ENCODE measurements around the gene EPAS1. TPM values are rescaled to one million over a fixed set of nuclear protein-coding genes. Genes with fewer than 3 reads are reported as not detected.

Gene EPAS1
- 89.5 TPM for total RNA-seq

DNA sequence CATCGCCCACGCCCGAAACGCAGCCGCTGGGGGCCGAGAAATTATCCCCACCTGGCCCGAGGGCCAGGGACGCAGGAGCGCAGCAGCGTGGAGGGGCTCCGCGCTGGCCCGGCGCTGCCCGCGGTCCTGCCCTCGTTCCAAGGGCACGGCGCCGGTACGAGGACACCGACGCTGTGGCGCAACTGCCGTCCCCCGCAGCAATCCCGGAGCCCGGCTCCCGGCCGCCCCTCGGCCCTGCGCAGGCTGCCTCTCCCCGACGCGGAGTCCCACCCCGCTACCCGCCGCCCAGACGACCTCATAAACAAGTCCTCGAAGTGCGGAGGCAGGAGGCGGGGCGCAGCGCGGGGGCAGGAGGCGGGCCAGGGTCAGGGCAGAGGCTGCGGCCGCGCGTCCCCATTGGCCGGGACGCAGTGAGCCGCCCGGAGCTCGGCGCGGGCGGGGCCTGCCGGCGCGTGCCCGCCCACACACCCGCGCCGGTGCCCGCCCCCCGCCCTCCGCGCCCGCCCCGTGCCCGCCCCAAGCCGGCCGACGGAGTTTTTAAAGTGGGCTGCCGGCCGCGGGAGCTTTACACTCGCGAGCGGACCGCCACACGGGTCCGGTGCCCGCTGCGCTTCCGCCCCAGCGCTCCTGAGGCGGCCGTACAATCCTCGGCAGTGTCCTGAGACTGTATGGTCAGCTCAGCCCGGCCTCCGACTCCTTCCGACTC is at the start of gene EPAS1:
Gene EPAS1 (plus strand): TSS at position 568 of the 706 bp plus-strand sequence. CDS start 505 bp downstream, outside the sequence.
- peak; percentile 91 for ATAC-seq

DNA sequence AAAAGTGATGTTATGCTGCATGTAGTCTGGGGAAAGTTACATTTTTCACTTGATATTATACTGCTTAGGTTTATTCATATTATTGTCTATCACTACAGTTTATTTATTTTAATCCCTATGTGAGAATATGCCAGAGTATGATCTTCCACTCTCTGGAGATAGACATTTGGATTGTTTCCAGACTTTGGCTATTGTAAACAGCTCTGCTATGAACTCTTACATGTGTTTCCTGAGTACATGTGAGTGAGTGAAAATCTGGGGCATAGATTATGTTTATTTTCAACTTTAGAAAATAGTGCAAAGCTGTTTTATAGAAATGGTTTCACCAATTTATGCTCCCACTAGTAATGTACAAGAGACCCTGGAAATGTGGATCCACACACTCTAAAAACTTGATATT is 49.0 kb upstream of the EPAS1 start:
- no peak for ATAC-seq

DNA sequence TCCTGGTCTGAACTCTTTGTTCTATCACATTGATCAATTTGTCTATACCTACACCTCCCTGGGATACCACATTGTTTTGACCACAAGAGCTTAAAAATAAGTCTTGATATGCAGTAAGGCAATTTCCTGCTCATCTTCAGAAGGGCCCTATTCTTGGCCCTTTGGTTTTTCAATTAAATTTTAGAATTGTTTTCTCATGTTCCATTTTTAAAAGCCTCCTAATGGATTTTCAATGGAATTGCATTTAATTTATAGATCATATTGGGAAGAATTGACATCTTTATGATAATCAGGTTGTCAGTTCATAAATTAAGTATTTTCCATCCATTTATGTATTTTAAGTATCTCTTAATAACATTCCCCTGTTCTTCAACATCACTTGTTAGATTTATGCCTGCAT is 47.6 kb upstream of the EPAS1 start:
- no peak for ATAC-seq

DNA sequence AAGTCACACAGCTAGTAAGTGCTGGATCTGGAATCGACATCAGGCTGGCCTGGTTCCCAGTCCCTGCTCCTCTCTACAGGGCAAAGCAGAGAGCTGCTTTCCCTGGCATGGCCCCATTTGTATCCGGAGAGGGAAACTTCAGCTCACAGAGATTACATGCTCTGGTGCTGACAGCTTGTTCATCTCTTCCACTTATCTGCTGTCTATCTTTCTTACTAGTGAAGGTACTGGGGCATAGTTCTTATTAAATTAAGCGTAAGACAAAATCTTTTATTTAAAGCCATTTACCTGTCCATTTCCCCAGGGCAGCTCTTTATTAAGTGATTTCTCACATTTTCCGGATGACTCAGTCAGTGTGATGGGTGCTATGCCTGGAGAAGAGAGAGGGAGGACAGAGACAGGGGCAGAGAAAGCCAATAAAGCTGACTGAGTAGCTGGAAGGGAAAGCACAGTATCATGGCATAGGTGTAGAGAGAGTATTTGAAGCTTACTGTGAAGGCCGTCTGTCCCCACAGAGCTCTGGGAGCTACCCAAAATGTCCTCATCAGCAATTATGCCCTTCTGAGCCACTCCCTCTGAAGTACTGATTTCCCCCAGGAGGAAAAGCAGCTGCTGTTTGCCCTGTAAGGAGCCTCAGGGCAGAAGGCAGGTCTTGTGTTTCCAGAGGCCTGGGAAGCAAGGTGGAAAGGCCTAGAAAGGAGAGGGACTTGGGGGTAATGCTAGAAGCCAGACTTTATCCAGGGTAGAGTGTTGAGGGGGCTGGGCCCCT is 44.1 kb upstream of the EPAS1 start:
- ATAC-seq = peak; percentile 60

DNA sequence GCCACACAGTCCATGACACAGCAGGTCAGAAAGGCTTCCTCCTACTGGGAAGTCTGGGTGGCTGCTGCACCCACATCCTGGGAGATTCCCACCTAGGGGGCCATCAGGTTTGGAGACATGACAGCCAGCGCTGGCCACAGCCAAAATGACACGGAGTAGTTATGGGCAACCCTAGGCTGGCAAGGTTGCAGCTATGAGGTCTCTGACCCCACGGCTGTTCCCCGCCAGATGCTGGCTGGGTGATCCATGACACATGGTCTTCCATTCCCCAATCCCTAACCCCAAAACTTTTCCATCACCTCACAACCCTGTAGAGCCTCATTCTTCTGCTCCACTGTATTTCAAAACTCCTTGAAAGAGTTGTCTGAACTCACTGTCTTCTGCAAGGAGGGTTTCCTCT is 42.7 kb upstream of the EPAS1 start:
- no peak for ATAC-seq

DNA sequence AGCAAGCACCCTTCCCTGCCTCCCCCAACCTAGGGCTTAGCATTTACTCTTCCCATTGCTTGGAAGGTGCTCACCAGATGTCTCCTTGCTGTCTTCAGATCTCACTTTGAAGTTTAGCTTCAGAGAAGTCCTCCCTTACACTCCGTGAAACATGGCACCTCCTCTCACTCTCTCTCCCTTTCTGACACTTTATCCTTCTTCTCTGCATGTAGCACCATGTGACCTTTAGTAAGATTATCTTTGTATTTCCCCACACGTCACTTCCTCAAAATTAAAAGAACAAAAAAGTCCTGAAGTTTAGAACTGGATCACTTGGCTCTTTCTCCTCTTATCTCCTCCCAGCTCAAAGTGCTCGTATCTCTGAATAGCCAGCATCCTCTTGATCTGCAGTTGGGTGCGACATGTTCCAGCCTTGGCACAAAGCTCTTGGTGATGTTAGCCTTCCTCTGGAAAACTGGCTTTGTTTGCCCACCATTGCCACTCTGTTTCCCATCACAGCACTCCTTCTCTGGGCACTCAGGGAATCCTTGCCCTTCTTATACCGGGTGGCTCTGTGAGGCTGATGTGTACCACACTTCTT is 40.6 kb upstream of the EPAS1 start:
- no peak for ATAC-seq

DNA sequence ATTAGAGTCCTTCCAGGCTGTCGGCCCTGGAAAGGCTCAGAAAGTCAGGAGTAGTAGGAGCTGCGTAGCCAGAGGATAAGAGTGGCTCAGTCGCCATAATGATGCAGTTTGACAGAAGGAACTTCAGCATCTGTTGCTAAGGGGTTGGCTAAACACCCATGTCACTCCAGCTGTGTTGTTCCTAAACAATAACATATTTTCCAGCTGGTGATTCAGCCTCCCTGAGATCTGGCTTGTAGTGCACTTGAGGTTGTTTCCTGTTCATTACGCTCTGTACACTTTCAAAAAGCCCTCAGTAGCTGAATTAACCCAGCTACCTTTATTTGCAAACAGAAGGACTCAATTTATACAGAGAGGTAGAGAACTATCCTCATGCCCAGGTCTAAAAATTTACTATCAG is 39.7 kb upstream of the EPAS1 start:
- ATAC-seq = no peak

DNA sequence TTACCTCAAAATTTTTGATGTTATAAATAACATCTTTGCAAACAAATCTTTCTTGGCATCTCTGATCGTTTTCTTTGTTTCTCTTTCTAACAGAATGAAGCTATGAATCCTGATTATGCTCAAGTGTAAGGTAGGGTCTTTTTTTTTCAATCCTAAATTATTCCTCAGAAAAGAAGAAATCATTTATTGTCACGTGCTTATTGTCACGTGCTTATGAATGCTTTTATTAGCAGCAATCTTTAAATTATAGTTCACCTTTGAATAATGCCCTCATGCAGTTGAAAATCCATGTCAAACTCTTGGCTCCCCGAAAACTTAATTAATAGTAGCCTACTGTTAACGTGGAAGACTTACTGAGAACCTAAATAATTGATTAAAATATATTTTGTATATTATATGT is 39.2 kb upstream of the EPAS1 start:
- ATAC-seq = no peak

DNA sequence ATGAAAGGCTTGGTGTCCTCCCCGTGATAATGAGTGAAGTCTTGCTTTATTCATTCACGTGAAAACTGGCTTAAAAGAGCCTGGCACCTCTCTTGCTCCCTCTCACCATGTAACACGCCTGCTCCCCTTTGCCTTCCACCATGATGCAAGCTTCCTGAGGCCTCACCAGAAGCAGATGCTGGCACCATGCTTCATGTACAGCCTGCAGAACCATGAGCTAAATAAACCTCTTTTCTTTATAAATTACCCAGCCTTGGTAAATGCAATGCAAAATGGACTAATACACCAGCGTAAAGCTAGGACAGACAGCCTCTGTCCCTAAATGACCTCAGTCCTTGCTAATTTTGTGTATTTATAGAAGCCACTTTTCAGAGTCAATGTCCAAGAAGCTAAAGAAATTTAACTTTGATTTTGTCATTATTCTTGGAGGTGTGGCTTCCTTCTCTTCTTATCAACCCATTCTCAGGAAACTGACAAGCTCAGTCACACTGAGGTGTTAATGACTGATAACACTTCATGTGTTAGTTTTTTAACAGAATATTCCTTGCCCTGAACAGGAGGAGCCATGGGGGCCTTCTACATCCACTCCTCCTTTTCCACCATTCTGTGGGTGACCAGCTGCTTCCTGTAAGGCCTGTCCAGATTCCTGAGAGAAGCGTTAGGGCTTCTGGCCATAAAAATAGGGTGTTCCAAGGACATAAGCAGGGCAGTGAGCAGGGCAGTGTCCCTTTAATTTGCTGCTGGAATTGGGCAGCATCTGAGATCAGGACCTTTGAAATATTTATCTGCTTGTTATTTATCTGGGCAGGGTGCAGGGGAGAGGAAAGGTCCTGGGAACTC is 38.0 kb upstream of the EPAS1 start:
- ATAC-seq = no peak

DNA sequence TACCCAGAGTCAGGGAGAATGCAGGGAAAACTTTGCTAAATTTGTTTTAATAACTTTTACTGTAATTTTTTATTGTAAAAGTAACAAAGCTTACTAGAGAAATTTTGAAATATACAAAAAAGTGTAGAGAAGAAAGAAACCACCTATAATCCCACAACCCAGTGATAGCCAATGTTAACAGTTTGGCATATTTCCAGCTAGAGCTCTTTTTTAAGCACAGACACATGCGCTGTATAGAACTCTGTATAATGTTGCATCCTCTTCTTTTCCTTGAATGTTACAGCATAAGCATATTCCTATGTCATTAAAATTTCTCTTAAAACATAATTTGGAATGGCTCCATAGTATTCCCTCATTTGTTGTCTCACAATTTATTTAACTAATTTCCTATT is 37.4 kb upstream of the EPAS1 start:
- ATAC-seq = no peak

DNA sequence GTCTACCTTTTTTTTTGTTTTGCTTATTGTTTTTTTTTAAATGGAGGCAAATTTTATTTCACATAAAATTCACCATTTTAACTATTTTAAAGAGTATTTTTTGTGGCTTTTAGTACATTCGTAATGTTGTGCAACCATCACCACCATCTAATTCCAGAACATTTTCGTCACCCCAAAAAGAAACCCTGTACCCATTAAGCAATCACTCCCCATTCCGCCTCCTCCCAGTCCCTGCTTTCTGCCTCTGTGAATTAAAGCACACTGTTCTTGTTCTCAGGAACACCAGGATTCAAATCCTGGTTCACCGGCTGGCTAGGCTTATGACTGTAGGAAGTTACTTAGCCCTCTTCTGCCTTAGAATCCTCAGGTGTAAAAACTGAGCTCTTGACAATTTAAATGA is 36.9 kb upstream of the EPAS1 start:
- no peak for ATAC-seq

DNA sequence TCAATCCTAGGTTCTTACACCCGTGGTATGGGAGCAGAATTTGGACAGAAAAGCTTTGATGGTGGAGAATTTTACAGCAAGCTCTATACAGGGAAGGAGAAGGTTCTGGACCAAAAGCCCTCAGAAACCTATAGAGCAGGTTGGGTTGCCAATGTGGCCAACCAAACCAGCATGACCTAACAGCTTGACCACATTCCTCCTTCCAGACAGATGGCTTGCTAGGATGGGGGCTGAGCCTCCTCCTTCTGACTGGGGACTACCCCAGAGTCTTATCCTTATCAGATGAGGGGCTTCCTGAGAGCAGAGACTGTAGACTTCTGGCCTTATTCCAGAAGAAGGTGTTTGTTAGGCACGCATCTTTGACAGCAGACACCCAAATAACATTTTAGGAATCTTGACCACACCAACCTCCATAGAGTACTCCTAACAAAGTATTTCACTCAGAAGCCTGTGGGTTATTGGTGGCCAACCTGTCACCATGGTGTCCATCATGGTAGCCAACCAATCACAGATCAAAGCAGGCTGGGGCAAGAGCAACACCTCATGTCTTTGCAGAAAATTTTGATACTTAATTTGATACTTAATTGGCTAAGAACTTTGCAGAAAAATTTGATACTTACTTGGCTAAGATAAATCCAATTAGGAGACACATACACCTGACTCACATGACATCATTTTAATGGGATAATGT is 34.8 kb upstream of the EPAS1 start:
- ATAC-seq = no peak

DNA sequence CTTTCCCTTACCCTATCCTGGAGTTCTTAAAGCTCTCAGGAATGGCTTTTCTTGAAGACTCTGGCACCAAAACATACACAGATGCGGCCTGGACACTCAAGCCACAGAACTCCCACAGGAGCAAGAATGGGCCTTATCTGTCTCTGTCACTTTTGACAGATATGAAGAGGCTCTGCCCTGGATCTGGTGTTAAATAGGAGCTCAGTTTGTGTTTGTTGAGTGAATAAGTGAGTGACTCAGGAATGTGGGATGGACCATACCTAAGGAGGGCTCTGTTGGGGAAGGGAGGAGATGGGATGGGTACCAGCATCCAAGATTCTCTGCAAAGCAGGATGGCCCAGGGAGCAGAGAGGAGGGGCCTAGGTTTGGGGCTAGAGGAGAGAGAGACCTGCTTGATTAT is 33.9 kb upstream of the EPAS1 start:
- ATAC-seq = no peak

DNA sequence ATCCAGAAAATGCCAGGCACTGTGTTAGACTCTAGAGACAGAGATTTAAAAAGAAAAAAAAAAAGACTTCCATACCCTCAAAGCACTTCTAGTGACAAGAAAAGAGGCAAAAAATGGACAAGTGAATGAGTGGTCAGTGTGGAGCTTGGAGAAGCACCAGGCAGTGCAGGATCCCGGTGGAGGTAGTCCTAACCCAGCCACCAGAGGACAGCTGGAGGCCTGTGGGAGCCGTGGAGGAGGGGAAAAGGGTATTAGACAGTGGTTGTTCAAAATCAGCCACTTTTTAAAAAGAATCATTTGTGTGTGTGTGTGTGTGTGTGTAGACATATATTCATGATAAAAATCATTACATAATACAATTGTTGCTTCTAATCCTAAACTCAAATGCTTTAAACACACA is 32.8 kb upstream of the EPAS1 start:
- ATAC-seq = no peak

DNA sequence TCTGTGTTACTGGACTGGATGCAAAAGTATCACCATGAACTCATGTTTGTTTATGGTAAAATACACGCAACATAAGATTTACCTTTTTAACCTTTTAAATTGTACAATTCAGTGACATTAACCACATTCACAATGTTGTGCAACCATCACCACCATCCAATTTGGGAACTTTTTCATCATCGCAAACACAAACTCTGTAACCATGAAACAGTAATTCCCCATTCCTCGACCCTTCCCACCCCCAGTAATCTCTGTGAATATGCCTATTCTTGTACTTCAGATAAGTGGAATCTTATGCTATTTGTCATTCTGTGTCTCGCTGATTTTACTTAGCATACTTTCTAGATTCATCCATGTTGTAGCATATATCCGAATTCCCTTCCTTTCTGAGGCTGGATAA is 31.1 kb upstream of the EPAS1 start:
- no peak for ATAC-seq

DNA sequence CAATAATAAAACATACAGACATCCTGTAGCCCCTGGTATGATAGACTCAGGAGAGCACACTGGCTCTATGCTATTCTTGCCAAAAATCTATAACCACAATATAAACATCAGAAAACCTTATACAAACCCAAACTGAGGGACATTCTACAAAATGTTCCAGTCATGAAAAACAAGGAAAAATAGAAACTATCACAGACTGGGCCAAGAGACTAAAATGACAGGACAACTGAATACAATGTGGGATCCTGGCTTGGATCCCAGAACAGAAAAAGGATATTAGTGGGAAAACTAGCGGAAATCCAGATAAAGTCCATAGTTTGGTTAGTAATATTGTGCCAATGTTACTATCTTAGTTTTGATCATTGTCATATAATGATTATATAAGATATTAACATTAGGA is 29.6 kb upstream of the EPAS1 start:
- no peak for ATAC-seq

DNA sequence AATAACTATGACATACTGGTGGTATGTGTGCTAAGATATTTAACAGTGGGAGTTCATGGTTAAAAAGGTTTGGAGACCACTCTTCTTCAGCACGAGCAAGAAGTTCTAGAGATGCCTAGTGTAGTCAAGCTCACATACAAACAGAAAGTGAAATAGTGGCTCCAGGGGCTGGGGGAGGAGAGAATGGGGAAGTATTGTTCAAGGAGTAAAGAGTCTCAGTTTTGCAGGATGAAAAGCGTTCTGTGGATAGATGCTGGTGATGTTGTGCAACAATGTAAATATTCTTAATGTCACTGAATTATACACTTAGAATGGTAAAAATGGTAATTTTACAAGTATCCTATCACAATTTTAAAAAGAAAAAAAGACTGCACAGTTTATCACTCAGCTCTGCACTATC is 29.0 kb upstream of the EPAS1 start:
- ATAC-seq = no peak

DNA sequence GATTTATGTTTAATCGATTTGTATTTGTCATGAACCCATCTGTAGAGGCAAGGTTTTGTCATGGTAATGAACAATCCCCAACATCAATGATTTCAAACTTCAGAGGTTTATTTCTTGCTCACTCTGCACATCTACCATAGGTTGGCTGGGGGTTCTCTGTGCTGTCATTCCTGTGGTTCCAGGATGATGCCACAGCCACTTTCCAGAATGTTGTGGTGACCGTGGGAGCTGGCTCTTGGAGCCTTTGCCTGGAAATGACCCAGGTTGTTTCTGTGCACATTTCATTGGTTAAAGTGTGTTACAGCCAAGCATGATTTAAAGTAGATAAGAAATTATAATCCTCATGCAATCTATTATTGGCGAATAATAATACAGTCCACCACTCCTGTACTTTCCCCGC is 28.2 kb upstream of the EPAS1 start:
- no peak for ATAC-seq

DNA sequence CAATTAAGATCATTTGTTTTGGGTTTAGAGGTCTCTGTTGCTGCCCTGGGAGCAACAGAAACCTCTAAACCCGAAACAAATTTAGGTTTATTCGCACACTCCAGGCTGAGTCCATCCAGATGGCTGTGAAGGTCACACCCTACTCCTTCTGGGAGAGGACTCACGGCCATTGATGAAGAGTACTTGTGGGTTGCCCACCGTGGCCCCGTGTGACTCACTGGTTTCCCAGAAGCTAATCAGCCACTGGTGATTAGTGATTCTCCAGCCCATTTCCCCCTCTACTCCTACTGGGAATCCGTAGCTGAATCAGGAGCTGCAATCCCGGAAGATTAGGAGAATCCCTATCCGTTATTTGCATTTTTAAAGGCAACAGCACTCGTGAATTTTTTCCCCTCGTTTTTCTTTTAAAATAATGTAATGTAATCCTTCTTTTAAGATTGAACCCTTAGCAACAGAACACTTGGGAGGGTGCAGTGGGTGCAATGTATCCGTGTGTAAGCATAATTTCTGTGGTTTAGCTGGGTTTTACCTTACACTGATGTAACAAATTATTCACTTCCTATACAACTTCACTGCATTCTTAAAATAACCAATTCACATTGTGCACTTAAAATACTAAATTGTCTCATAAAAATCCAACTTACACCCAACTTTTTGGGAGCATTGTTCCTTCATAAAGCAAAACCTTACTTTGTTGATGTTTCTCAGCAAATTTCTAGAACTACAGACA is 27.5 kb upstream of the EPAS1 start:
- ATAC-seq = no peak

DNA sequence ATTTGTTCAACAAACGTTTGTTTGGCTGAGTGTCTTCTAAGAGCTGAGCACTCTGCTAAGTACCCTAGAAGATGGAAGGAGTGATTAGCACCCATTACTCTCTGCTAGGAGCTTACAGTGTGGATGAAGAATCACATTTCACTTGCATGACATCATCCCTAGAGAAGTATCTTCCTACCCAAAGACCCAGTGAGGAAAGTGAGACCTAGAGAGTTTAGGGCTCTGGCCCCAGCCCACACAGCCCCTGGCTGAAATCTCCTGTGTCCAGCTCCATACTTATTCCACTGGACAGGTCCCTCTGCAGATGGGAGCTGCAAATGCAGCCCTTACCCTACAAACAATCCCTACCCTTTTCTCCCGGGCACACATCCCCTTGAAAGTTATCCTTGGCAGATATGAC is 26.8 kb upstream of the EPAS1 start:
- ATAC-seq = no peak

DNA sequence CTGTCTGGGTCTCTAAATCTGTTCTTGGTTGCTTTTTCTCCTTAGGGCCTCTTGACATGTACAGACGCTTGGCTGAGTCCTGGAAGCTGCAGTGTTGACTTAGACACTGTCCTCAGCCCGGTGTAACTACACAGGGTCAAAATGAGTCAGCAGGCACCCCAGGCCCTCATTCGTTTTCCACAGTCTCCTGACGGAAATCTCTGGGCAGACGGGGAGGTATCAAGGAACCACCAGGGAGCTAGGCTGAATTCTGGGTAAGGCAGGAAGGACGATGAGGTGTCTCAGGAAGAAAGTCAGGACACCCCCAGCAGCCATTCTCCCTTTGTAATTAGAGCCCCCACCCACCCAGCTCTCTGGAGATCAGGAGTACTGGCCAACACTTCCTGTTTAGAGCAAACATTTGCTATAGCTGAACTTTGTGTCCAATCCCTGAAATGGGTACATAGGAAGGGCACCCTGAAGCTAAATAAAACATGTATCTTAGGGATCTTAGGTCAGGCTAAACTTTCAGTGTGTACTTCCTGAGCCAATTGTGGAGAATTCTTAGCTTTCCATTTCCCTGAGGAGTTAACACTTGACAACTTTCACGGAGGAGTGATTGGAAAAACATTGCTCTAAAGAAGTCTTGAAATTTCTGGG is 23.9 kb upstream of the EPAS1 start:
- ATAC-seq = peak; percentile 45
